ENCODE measurements around the gene CEBPE.

- TF ChIP-seq POLR2A (IDR thresholded peaks at IDR 0.05; ENCODE audit: low read depth, low read length) (no peak), CTCF (IDR thresholded peaks at IDR 0.05; ENCODE audit: extremely low read depth in 1 of 2, insufficient read depth in 1 of 2, low read depth in 1 of 2, low read length in 2 of 2) (no peak), MAX (IDR thresholded peaks at IDR 0.05; ENCODE audit: insufficient read depth, insufficient read length) (no peak), POLR2AphosphoS5 (IDR thresholded peaks at IDR 0.05; ENCODE audit: insufficient read depth, low read depth, low read length) (no peak), EZH2 (IDR thresholded peaks at IDR 0.05; ENCODE audit: borderline replicate concordance, low read depth, low read length, severe bottlenecking) (no peak), JUN (IDR thresholded peaks at IDR 0.05; ENCODE audit: borderline replicate concordance, insufficient read depth, insufficient read length, low read depth) (no peak), GATA2 (IDR thresholded peaks at IDR 0.05; ENCODE audit: insufficient read depth, insufficient read length, low read depth, low read length) (no peak)
Measured at GRCh38 chr14:23131482-23131881, 12.4 kb upstream of the CEBPE start.

All from endothelial cell of umbilical vein (primary cell).